ENCODE measurements around the gene EIF4E3.

The EIF4E3 gene

DNA sequence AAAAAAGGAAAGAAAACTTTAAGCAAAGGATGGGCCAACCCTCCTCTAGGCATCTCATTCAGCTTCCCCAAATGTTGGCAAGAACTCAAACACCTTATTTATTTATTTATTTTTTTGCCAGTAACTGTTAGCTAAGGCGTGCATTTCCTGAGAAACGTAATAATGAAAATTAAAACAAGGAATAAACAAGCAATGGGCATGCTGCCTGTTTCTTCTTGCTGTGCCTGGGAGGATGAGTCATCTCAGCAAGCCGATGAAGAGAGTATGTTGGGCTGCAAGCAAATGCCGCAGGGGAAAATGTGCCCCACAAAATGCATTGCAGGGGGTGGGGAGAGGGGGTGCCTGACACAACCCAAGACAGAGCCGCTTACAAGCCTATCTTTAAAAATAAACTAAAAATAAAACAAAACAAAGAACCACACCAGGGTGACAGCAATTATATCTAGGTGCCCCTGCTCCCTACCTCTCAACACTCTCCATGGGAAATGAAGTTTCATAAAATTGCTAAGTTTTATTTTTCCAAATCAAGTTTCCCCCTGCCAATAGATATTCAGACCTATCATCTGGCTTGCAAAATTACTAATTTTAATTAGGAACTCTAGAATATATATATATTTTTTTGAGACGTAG, 40.3 kb downstream of the EIF4E3 start:
- no peak for DNase-seq

DNA sequence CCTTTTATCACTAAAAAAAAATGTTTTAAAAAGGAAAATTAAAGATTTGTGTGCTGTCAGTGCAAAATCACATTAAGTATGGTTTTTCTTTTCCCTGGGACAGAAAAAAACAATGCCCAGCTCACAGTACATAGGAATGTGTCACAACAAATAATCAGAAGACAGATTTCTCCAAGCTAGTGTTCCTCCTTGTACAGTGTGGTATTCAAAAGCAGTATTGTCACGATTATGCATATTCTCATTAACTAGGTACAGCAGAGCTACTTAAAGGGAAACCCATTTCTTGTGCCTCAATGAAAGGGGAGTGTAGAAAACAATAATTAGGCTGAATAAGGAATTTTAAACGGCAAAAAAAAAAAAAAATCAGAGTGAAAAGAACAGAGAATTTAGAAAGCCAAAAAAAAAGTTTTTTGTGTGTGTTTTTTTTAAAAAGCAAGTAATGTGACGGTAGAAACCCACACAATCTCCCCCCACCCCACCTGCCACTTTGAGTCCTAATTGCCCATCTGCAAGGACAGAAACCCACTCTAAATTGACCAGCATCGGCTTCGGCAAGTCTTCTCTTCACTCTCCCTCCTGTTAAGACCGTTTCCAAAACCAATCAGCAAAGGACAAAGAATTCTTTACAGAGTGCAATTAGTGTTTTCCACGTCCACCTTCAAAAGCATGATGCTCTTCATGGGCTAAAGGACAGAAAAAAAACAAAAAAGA, 41.0 kb downstream of the EIF4E3 start:
- DNase-seq, result no peak

DNA sequence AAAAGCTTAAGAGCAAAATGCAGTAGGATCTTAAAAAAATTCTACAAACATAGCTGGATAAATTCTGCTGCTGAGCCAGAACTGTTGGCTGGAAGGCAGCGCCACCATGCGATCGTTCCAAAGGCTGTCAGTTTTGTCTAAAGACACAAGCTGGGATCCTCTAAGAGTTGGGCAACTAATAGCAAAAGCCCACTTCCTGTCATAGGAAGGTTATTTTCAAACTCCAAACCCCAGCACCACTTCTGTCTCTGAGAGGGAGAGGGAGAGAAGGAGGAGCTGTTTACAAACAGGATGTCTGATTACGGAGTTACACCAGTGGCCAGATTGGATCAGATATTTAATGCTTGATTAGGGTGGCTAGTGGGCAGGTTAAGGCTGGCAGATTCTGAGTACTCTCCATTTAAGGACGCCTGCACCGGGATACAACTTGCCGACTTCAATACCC, 44.0 kb downstream of the EIF4E3 start:
- DNase-seq, result no peak

DNA sequence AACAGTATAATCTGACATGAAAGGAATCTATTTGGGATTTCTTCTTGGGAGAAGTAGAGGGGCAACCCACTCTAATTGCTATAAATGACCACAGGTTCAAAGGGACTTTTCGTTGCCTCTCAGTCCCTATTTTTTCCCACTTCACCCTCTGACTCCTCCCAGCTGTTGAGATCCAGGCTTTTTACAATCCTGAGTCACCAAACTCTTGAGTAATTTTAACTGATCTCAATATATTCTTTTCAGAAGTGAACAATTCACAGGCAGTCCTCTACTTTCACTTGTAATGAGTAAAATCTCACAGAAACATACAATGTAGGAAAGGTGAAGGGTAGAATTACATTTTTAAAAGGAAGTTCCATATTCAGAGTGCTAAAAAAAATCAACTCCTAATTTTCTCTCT, 44.6 kb downstream of the EIF4E3 start:
- no peak for DNase-seq

DNA sequence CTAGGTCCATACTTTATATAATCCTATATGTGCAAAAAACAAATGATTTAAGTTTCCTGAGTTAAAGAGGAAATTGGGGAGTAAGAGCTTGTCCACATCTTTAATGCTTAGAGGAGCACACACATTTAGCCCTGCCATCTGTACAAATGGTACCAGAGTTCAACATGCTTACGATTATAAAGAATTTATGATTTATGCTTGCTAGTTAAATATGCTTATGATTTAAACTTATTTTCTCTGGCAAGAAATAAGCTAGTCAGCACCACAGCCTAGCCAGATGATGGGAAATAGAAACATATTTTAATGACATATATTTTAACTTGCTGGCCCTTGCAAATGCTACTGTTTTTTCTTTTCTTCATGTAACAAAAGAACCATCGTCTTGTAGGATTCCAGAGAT, 48.3 kb downstream of the EIF4E3 start:
- no peak for DNase-seq

DNA sequence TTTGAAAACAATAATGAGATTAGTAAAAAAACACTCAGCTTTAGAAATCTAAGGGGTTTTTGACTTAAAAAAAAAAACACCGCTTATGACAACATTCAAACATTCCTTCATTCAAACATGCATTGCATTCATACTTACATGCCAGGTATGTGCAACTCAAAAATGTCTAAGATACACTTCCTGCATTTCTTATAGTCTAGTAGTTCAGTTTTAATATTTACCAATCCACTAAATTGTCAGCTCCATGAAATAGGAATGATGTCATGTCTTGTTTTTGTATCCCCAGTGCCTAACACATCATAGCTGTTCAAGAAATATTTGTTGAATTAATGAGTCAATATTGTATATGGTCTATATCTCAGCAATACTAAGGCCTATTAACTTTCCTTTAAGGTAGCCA, 51.7 kb downstream of the EIF4E3 start:
- DNase-seq, result no peak

DNA sequence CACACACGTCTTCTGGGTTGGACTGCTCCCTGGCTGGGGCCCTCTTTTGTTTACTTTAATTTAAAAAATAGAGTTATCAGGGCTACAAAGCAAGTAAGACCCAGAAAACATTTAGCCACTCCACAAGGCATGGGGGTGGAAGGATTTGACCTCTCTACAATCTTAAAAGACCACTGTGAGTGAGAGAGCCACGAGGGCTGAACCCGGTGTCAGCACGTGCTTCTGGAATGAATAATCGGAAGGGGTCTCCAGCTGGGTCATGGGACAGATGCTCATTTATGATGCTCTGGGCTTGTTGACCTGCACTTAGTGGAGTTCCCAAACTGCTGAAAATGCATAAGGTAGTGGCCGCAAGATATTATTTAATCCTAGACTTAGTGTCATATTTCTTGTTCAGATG, 52.4 kb downstream of the EIF4E3 start:
- DNase-seq, result no peak

DNA sequence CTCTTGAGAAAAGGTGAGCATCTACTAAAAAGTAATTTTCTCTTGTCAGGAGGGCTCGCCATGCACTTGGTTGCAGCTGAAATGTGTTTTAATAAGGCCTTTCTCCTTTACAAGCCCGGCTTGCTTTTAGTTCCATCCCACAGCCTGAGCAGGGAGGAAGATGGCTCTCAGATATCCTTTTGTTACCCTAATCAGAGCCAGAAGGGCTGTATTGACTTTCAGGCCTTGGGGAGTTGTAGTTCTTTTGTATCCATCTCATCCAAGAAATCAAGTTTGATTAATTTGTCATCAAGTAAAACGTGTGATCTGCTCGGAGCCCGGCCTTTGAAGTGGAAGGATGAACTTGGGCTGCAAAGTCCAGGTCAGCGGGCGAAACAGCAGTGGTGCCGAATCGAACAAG, 52.9 kb downstream of the EIF4E3 start:
- DNase-seq, result peak; percentile 3

DNA sequence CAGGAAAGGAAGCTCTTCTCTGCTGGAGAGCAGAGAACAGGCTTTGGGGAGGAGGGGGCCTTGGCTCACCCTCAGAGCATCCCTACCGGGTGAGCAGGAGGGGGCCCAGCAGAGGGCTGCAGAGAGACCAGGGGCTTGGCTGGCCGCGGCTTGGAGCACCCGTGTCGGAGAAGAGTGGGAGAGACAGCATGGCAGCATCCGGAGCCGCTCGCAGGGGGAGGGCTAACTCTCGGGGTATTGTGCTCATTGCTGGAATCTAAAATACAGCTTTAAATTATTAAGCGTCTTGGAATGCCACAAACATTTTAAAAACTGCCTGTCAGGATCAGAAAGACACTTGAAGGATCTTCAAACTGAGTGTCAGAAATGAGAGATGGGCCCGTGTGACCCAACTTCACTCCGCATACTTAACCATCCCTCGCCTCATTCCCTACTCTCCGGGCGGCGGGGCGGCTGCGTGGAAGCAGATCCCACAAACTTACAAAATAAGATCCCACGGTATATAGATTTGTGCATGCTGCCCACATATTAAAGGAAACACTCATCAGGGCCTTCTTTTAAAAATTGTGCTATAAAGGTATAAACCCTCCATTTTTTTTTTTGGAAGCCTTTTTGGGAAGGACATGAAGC, 53.9 kb downstream of the EIF4E3 start:
- no peak for DNase-seq

DNA sequence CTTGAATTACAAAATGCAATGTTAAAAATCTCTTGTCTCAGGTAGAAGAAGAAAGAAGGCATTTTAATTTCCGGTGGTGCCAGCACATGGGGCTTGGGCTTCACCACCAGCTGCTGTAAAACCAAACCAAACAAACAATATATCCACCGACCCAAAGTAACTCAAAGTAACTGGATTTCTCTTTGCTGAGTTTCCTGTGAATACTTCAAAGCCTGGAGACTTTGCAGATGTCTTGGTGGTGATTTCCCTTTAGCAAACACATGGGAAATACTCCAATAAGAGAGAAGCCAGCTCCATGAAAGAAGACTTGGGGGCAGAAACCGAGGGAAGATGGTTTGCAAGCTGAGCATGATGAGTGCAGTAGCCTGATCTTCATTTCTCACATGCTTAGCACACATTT, 62.6 kb downstream of the EIF4E3 start:
- DNase-seq, result no peak

DNA sequence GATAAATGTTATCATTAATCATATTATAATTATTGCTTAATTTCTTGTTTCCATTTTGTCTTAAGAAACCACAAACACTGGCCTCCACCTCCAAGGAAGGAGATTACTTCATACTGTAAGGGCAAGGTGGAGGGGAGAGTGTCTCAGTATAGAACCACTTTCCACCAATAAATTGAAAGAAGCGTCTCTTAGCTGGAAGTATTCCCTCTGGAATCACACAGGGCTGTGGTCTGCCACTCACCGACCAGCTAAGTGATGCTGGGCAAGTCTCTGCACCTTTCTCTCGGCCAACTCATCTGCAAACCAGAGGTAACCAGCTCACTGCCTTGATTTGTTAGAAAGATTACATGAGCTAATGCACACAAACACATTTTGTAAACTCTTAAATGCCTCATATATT, 63.1 kb downstream of the EIF4E3 start:
- DNase-seq, result no peak

DNA sequence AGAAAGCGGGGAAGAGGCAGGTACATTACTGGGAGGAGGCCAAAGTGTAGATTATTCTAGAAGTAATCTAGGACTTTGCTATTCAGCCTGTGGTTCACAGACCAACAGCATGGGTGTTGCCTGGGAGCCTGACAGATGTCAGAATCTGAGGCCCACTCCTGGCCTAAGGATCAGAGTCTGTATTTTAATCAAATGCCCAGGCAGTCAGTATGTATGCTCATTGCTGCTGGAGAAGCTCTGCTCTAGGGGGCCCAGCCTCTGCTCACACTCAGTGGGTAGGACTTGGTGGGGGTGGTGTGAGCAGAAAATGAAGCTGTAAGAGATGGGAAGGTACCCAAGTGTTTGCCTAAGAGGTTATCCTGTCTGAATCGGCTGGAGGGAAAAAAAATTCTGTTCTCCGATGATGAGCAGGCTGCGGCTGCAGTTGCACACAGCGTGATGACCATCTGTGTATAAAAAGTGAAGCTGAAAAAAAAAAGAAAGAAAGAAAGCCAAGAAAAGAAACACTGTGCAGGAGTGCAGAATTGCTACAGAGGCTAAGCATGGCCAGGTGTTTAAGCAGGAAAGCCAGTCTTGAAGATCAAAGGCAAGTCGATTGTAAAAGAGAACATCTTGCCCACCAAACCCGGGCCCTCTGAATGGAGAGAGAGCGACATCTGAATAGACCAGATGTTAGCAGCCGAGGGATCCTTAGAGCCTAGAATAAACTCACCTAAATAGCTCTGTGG, 65.2 kb downstream of the EIF4E3 start:
- DNase-seq, result peak; percentile 82

DNA sequence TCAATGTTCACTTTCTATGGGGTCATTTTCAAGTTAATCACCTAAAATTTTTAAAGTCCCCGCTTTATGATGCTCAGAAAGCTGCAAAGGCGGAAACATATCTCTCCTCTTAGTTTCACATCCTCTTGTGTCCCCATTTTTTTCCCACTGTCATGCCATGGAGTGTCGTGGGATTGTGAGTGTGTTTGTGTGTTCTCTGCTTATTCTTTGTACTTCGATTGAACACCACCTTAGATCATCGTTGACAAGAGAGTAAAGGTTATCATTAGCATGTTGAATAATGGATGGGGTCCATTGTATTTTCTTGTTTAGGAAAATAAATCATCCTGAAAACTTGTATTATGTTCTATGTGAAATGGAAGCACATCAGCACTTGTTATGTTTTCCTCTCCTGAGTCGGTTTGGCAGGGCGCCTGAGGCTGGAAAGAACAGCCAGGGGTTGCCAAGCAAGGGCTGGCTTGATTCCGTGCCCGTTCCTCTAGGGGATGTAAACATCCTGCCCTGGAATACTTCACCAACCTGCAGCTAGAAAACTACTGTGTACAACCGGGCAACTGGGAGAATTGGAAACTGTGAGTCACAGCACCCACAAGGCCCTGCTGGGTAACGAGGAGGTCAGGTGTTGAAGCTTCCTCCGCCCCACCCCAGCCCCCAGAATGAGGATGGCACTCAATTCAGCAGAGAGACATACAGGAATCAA, 67.2 kb downstream of the EIF4E3 start:
- peak; percentile 46 for DNase-seq

DNA sequence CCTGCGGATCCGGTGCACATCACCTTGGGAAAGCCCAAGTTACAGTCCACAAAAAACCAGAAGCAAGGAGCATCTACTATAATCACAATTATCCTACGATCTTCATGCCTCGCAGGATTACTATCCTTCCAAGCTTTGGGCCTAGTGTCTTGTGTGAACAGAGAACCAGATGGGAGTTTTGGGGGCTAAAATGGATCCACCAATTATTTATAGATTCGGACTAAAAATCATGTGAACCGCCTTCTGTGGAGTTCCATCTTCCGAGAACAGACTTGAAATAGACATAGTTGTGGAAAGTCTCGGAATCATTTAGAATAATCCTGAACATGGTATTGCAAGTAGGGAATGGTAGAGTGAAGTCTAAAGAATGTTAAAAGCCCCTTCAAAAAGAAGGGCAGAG, 70.1 kb downstream of the EIF4E3 start:
- no peak for DNase-seq

DNA sequence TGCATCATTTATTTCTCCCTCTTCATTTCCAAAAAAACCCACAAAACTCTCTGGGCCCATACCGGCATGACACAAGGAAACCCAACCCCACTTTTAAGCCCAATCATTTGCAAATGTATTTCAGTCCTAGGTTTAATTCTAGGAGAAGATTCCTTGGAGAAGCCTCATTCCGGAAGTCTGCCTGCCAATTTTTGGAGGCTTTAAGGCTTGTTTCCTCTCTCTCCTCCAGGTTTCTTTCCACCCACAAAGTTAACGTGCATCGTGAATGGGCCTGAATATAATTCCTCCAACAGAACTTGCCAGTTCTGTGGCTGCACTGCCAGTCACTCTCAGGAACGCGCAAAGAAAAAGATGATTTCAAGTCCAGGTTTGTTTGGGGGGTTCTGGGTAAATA, 71.8 kb downstream of the EIF4E3 start:
- no peak for DNase-seq

DNA sequence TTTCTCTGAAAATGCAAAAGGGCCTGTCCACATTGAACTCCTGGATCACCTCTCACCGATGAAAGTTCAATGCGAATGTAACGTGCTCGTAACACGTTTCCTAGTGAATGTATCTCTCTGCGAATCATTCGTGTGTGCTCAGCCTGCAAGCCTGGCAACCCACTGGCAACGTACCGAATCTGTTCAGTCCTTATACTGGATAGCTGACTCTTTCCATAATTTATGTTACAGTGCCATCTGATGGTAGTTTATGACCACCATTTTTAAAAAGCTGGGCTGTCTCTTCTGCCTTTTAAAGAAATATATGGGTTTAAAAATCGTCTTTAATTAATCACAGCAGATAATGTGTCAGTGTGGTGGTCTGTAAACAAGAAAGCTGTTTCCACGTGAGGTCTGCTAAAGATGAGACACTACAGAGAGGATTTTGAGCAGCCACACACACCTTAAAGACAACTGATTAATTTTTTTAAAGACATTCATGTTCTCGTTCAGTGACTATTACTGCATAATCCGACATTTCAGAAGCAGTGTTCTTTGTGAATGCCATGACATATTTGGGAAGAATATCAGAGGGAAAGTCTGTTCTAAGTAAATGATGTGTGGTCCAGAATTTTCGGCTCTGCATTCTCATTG, 72.3 kb downstream of the EIF4E3 start:
- peak; percentile 65 for DNase-seq

DNA sequence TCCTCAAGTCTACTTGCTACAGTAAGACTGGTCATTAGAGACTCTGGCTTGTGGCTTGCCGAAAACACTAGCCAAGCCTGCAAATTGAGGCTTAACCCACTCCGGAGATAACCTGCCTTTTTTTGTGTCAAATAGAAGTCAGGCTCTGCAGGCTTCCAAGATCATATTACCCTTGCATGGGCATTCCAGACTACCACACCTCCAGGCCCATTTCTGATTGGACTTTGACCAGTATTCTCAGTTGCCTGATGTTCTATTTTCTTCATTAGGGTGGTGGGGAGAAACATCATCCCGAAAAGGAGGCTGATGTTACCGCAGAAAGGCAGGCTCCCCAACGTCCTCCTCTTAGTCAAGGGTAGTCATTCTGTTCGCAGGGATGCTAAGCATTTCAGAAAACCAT, 73.6 kb downstream of the EIF4E3 start:
- no peak for DNase-seq

DNA sequence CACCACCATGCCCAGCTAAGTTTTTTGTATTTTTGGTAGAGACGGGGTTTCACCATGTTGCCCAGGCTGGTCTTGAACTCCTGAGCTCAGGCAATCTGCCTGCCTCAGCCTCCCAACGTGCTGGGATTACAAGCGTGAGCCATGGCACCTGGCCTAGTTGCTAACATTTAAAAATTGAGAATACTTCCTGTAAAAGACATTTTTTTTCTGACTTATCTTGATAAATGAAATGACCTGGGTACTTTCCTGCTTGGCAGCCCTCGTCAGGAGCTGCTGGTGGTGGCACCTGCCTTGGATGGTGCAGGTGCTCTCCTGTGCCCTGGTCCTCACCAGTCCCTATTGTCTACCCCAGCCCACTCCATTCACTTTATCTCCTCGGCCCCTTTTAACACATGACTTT, 74.8 kb downstream of the EIF4E3 start:
- no peak for DNase-seq

DNA sequence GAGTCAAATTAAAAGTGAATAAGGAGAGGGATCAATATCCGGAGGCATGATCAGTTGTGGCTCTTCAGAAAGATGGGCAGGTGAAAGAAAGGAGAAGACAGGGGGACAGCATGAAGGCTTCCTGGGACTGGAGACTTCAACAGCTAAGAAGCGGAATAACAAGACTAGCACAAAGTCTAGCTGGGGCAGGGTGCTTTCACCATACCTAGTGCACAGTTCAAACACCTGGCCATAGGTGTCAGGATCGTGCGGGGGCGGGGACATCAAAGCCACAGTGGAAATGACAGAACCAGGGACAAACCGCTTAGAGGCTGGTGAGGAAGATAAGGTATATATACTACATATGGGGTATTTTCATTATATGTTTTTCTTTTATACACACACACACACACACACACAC, 75.4 kb downstream of the EIF4E3 start:
- no peak for DNase-seq

DNA sequence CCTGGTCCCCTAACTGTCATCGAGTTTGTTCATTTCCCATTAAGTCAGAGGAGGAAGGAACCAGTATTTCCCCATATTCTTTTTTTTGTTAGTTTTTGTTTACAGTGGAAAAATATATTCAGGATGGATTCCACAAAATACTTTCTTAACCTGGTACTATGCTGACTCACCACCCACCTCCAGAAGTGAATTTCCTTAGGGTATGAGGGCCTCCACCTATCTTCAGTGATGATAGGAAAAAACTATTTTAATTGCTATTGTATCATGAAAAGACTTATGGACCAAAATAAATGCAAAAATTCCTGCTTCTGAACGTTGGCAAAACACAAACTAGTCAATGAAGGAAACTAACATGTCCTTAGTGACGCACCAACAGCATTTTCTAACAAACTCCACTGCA, 77.5 kb downstream of the EIF4E3 start:
- DNase-seq, result no peak

DNA sequence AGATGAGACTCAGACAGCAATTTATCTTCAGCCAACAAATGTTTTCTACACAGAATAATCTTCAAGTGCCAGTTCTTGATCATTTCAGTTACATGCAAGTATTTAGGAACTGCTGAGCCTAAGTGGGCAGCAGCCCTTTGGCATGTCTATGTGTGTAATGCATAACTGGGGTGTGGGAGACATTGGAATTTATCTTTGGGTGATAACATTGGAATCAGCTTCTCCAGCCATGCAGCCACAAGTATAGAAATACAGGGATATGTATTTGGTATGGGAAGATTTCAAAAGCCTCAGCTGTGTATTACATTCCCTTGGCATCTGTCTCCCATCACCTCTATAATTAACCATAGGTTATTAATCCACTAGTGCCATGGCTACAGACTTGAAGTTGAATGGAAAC, 78.2 kb downstream of the EIF4E3 start:
- DNase-seq, result peak; percentile 21

DNA sequence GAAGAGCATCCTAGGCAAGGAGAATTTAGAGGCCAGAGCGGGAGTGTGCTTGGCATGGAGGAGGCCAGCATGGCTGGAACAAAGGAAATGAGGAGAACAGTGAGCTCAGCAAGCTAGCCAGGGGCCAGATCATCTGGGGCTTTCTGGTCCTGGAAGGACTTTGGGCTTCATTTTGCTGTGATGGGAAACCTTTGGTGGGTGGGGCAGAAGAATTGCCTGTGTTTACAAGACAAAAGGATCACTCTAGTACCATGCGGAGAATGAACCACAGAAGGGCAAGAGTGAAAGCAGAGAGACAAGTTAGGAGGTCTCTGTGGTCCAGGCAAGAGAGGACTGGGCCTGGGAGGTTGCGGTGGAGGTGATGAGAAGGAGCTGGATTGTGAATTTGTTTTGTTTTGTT, 80.1 kb downstream of the EIF4E3 start:
- no peak for DNase-seq

DNA sequence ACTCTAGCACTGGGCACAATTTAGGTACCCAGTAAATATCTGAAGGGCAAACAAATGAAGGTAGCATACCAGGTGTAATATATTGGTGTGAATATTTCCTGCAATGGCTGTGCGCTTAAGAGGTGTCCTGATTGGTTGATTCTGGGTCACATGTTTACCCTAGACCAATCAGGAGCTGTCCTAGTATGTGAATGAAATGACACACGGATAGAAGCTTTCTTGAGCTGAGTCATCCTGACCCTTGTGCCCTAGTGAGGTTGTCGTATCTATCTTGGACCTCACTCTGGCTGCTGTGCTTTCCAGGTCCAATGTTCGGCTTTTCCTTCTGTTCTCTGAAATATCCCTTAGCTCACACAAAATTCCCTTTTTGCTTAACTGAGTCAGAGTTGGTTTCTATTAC, 83.5 kb downstream of the EIF4E3 start:
- no peak for DNase-seq
